Measurements from ENCODE around the gene CIT.

DNA sequence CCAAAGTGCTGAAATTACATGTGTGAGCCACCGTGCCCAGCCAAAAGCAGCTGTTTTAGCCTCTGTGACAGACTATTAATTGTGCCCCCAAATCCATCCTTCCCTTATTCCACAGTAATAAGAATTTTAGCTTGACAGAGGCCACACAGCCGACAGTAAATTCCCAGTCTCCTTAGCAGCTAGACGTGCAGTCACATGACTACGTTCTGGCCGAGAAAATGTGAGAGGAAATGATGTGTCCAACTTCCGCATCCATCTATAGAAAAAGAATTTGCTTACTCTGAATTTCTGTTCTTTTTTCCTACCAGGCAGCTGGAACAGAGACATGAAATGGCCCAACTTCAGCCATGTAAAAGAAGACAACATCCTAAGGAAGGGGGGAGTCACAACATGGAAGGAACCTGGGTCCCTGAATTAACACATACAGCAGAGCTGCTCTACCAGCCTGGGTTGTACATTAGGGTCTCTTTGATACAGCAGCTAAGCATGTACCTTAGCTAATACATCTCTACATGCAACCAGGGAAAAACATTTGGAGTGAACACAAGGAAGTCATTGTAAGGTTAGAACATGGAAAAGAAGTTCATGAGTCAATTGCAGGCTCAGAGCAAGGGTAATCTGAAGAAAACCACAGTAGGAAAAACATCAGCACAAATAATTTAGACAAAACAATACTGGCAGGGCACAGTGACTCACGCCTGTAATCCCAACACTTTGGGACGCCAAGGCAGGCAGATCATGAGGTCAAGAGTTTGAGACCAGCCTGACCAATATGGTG lies 35.5 kb downstream of the CIT start:
- TF ChIP-seq CTCF (IDR thresholded peaks at IDR 0.05) (no peak), POLR2A (IDR thresholded peaks at IDR 0.05) (no peak)
